GM21423 (cell line): ENCODE measurements around the gene CENPO.
"Not testable (repeated sequence)": the region's sequence is repeated elsewhere in the genome, so short reads cannot be mapped to it uniquely, and the experiment has no call there.

Experiments
- ATAC-seq: cut with Tn5 transposase; IDR thresholded peaks from one replicate; pipeline ENCODE4 v1.9.1; 2021; ENCODE audit warnings: mild to moderate bottlenecking, moderate library complexity; ENCODE audit not compliant: unreplicated experiment

The CENPO gene

GRCh38 chr2:24822049-24822706, 29.0 kb downstream of the CENPO start:
- ATAC-seq, result no peak

GRCh38 chr2:24824071-24824588, 30.9 kb downstream of the CENPO start:
- no peak for ATAC-seq

GRCh38 chr2:24824966-24825882, 32.0 kb downstream of the CENPO start:
- ATAC-seq, result no peak

DNA sequence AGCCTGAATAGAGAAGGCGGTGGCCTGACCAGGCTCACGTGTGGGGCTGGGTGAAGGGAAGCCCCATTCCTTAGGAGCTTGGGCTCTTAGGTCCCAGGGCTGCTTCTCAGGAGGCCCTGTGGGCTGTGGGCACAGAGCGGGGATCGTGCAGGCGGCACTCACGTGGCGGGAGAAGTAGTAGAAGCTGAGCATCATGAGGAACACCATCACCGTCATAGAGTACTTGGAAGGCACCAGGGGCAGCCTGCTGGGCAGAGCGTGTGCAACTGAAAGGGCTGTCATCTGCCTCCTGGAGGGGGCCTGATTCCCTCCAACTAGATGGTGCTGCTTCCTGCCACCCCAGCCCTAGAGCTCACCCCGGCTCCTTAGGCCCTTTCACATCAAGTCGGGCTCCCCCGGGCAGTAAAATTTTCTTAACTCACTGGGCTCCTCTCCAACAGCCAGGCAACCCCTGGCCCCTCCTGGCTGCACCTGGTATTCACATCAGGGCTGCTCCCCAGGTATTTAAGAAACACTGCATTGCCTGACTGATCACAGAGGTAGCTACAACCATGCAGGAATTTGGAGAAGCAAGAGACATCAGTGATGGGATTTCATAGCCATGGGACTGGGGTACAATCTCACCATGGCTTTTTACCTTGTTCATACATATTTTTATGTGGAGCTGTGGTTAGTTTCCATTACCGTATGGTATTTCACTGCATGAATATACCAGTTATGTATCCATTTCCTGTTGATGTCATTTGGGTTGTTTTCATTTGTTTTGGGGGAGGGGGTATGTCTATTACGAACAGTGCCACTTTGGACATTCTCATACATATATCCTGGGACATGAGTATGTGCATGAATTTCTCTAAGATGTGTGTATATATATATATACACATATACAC, 32.9 kb downstream of the CENPO start:
- ATAC-seq, result no peak

DNA sequence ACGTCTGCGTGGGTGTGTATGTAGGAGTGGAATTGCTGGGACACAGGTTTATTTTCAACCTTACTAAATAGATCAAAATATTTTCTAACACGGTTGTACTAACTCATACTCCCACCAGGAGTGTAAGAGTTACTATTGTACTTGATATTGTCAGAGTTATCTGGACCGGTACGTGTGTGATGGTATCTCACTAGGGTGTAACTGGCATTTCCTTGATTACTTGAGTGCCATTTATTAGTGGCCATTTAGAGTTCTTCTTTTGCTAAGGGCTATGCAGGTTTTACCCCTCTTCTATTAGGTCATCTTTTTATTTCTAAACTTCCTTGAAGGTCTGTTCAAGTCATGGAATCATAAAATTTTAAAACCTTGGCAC, 33.5 kb downstream of the CENPO start:
- ATAC-seq, result no peak

DNA sequence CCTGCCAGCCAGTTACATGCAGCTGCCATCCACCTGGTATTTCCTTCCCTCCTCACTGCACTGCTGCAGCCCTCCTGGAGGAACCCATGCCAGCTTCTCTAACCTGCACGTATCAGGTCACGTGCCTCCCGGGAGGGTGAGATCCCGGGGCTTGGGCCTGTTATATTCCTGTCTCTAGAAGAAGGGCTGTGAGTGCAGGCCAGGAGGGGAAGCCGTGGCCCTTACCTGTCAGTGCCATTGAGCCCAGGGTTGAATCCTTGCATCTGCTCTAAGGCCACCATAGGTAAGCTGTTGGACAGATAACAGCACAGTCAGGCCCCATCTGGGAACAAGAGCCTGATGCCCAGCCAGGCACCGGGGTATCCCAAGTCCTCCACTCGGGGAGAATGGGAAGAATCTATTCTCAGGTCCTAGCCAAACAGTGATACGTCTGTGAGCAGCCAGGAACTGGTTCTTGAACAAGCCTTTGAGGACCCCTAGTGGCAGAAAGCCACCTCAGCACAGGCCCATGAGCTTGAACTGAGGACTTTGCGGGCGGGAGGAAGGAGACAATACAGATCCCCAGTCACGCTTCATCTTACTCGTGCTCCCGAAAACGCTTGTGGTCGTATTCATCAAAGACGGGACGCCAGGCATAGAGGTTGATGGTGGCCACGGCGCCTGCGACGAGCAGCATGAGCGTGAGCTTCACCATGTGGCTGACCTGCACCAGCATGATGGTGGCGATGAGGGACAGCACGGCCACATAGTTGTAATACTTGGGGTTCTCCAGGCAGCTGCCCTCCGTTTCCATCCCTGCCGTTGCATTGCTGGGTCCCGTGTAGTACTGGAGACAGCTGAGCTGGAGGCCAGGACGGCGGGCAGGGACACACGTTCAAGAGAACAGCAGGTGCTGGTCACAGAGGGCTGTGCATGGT, 34.4 kb downstream of the CENPO start:
- no peak for ATAC-seq

DNA sequence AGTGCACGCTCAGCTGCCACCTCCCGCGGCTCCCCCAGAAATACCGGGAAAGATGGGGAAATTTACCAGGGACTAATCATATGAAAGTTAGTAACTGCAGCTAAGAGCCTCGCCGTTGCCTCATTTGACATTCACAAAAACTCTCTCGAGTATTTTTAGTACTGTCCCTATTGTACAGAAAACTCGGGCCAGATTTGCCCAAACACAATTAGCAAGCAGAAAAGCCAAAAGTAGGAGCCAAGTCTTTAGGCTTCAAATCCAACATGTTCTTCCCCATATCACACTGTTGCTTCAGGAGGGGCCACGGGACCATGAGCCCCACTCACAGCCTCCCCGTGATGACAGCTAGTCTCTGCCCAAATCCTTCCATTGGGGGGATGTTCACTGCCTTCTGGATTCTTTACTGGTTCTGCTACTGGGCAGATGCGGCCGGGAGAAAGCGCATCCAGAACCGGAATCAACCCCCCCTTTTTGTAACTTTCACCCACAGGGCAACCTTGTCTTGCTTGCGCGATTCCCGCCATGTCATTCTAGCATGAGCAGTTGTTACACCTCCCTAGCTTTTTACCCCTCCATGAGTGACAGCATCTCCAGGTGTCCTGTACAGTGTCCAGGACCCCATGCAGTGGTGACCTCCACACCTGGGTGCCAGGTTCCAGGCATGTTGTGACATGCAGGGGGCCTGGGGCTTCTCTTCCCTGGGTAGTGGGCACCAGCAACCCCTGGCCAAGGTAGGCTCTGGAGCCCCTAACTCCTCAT, 35.2 kb downstream of the CENPO start:
- no peak for ATAC-seq

GRCh38 chr2:24830351-24830750, 37.1 kb downstream of the CENPO start:
- ATAC-seq, result no peak

DNA sequence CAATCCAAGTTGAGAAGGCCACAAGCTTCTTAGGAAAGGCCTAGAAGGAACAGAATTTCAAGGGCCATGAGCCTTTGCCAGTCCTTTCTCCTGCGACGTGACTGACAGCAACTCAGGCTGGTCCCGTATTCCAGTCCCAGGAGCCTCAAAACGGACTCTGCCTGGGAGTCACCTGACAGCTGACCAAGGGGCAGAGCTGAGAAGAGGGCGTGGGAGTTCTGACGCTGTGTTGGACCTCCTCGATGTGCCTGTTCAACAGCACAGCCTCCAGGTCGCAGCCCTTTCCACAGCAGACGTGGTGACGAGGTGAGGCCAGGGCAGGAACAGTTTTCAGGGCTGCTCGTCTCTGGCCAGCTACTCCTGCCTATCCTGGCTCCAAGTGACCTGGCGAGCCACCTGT, 37.6 kb downstream of the CENPO start:
- ATAC-seq, result no peak

DNA sequence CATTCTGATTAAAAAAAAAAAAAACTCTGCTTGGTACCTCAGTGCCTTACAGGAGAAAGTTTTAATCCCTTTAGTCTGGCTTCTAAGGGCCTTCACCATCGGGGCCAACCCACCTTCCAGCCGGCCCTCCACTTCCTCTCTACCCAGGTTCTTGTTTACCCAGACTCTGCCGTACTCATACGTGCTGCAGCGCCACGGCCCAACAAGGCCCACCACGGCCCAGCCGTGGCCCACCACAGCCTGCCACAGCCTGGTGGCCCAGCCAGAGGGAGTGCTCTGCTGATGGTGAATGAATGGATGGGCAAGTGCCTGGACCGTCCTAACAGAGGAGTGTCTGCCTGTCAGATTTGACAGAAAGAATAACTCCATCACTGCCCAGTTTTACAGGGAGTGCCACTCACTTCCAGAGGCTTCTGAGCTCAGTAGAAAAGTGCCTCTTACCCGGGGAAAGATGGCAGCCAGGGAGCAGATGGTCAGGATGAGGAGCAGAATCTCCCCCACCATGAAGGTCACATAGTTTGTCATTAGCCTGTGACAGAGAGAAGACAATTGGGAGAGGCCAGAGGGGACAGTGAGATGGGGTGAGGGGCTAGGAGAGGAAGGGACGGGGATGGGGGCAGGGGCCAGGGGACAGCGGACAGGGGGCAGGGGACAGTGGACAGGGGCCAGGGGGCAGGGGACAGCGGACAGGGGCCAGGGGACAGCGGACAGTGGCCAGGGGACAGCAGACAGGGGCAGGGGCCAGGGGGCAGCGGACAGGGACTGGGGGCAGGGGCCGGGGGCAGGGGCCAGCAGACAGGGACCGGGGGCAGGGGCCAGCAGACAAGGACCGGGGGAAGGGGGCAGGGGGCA, 38.2 kb downstream of the CENPO start:
- no peak for ATAC-seq

DNA sequence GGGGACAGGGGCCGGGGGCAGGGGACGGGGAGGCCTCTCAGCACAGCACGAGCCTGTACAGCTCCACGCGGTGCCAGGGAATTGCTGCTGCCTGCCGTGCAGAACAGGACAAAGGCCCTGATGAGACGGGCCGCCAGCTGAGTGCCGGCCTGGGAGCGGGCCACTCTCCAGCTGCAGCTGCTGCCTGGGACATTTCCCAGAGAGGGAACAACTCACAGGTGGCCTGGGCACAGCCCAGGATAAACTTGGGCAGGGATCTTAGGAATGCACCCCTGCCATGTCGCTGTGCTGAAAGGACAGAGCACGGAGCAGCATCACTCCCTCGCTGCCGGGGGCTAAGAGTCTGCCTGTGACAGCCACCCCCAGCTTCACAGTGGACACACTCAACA, 38.8 kb downstream of the CENPO start:
- no peak for ATAC-seq

- no peak for ATAC-seq
Observed at GRCh38 chr2:24832521-24832920, 39.3 kb downstream of the CENPO start.

DNA sequence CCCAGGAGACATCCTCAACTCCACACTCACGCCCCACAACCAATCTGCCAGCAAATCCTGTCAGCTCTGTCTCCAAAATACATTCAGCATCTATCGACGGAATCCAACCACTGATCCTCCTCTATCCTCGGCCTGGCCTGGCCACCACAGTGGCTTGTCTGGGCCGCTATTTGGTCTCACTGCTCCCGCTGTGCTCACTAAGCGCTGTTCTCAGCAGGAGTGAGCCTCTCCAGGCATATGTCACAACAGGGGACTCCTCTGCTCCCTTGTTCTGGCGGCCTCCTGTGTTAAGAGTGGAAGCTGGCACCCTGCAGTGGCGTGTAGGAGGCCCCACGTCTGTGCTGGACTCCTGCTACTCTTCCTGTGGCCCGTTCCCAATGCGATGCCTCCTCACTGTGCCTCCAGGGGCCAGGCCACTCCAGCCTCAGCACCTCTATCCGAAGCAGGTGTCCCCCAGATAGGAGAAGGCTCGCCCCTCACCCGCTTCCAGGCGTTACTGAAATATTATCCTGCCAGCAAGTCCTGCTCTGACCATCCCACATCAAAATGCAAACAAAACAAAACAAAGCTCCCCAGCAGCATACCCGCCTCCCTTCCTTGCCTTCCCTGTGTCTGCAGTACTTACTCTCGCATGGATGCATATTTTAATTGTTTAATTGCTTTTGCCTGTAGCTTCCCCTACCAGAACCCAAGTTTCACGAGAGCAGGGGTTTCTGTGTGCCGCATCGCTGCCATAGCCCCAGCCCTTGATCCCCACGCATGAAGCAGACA, 39.9 kb downstream of the CENPO start:
- ATAC-seq, result no peak

DNA sequence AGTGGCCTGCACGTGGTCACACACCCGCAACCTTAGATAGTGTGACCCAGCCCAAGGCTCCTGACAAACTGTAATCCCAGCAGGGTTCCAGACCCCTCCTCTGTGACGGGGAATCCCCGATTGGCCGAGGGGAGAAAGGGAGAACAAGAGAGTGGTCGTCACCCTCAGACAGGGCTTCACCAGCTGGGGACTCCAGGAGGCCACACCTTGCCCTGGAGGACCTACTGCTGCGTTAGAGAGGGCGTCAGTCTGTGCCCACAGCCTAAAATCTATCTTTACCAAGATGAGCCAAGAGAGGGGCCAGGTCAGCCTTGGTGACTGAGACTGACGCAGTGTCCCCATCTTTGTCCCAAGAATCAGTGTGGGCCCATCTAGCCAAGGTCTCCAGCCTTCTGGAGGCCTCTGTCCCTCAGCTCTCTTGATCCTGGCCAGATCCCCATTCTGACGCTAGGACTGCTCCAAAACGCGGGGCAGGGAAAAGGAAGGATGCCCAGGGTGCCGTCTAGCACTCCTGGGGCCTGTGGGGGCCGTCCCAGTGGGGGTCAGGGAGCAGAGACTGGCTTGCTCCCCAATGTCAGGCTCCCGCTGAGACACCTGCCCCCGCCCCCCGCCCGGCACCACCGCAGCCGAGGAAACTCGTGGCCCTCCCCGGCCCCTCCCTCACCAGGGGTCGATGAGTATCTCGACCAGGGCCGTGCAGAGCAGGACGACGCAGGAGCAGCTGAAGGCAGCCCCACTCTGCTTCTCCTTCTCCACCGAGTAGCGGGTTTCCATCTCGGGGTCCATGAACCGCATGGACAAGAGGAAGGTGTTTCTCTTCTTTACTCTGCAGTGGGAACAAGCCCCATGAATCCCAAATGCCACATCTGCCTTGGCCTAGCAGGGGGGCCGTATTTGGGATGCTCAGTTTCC, 40.9 kb downstream of the CENPO start:
- ATAC-seq, result no peak

- no peak for ATAC-seq
Observed at GRCh38 chr2:24834733-24835395, 41.6 kb downstream of the CENPO start.

DNA sequence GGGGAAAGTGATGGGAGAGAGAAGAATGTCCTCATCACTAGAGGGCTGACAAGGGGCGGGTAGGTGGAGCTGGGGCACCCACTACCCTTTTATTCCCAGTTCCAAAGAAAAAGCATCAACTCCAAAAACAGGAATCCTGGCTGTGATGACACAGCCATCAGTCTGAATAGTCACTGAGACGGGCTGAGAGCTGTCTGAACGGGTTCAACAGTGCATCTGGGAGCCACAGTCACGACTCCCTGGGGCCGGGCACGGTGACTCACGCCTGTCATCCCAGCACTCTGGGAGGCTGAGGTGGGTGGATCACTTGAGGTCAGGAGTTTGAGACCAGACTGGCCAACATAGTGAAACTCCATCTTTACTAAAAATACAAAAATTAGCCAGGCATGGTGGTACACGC, 42.2 kb downstream of the CENPO start:
- not testable (repeated sequence) for ATAC-seq
